HUES6 (cell line): ENCODE measurements around the gene EFCAB12.

Experiments
- H3K27ac ChIP-seq: 2 replicates; pipeline ENCODE4 v1.7.0; 2013; ENCODE audit warnings: low read depth, mild to moderate bottlenecking, low read length, inconsistent platforms
- H3K27me3 ChIP-seq: 2 replicates; pipeline ENCODE4 v1.6.1; 2013; ENCODE audit warnings: low read length; ENCODE audit not compliant: control insufficient read depth, insufficient read depth
- H3K36me3 ChIP-seq: 2 replicates; pipeline ENCODE4 v1.6.1; 2013; ENCODE audit warnings: low read length; ENCODE audit not compliant: control insufficient read depth, insufficient read depth
- H3K4me1 ChIP-seq: 2 replicates; pipeline ENCODE4 v1.6.1; 2013; ENCODE audit warnings: low read length; ENCODE audit not compliant: control insufficient read depth, insufficient read depth
- H3K4me3 ChIP-seq: 2 replicates; pipeline ENCODE4 v1.5.1; 2013; ENCODE audit warnings: low read depth, low read length
- H3K9ac ChIP-seq: one replicate; pipeline ENCODE4 v1.6.1; 2013; ENCODE audit warnings: mild to moderate bottlenecking, low read length
- H3K9me3 ChIP-seq: 2 replicates; pipeline ENCODE4 v1.6.1; 2013; ENCODE audit warnings: low read depth, low read length; ENCODE audit not compliant: control insufficient read depth, insufficient read depth

Gene EFCAB12

DNA sequence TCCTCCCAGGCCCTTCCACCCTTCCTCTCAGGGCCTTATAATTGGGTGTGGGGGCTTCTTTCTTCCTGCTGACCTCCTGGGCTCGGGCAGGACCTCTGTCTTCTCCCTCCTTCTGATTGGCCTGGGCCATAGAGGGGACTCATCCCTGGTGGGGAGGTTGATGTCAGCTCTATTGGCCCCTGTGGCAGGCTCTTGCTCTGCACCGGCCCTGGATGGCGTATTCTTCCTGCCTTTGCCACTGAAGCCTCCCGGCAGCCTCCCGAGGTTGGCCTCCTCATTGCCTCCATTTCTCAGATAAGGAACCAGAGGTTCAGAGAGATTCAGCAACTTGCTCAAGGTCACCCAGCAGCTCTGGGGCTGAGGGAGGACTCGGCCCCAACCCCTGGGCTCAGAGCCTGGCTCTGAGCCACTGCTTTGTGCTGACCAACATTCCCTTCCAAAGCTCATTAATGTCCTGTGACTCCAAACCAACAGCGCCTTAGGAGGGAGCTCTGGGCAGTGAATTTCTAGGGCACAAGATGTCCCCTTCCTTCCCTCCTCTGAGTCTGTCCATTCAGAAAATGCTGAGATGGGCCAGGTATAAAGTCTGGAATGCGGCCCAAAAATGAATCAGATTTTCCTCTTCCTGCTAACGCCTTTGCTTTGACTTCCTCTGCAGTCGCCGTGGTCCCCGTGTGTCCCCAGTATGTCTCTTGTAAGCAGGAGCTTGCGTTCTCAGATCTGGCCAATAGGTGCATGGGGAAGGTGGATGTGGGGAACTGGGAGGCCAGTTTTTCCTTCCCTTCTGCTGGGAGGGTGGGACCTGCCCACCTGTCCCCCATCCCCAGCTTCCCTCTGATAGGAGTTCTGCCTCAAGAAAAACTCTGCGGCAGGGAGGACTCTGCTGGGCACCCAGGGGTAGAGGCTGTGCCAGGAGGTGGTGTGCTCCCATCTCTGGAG is 75.5 kb downstream of the EFCAB12 start:
- no peak overlapping the region for H3K9ac ChIP-seq
- H3K27ac ChIP-seq = no peak overlapping the region
- no peaks in the 10 kb centered on the region for H3K4me1 ChIP-seq
- H3K9me3 ChIP-seq = 0 out of 2 replicates have a peak, but pooled peaks cover 3% of the 10 kb centered on the region
- no peak overlapping the region for H3K4me3 ChIP-seq
- H3K36me3 ChIP-seq = no peaks in the 10 kb centered on the region
- no peaks in the 10 kb centered on the region for H3K27me3 ChIP-seq

DNA sequence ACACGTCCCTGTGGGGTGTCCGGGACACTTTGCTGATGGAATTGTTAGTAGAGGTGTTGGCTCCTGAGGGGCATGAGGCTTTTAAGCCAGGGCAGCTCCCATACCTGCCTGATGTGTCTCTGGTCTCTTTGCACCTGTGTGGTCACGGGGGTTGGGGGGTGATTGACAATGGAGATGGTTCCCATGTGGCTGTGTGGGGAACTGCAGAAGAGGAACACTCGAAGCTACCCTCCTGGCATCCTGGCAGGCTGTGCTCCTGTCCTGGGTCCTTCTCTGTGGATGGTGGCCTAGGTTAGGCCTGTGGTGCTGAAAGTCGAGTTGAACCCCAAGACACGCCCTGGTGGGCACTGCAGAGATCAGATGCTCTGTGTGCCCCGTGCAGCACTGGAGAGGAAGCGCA is 76.4 kb downstream of the EFCAB12 start:
- Histone ChIP-seq H3K4me3 (no peak overlapping the region), H3K4me1 (no peaks in the 10 kb centered on the region), H3K9ac (no peak overlapping the region), H3K9me3 (0 out of 2 replicates have a peak, but pooled peaks cover 3% of the 10 kb centered on the region), H3K27ac (no peak overlapping the region), H3K27me3 (no peaks in the 10 kb centered on the region), H3K36me3 (no peaks in the 10 kb centered on the region)
